ENCODE measurements around the gene TOMM34.

Gene TOMM34

DNA sequence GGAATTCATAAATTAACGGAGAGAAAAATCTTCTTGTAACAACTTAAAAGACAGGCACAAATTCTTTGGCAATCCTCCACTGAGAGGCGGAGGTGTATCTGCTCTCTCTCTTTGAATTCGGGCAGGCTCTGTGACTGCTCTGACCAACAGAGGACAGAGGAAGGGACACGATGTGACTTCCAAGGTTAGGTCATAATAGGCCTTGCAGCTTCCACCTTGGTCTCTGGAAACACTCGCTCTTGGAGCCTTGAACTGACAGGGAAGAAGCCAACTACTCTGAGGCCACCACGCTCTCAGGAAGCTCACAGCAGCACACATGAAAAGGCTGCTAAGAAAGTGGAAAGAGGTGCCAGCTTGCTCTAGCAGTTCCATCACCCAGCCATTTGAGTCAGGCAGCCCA lies 14.9 kb downstream of the TOMM34 start:
- no peak overlapping the region for H3K27ac ChIP-seq
- no peak for TF ChIP-seq CTCF (IDR thresholded peaks at IDR 0.05)
- DNase-seq (ENCODE audit: low spot score): no peak
- H3K4me3 ChIP-seq: no peak overlapping the region

DNA sequence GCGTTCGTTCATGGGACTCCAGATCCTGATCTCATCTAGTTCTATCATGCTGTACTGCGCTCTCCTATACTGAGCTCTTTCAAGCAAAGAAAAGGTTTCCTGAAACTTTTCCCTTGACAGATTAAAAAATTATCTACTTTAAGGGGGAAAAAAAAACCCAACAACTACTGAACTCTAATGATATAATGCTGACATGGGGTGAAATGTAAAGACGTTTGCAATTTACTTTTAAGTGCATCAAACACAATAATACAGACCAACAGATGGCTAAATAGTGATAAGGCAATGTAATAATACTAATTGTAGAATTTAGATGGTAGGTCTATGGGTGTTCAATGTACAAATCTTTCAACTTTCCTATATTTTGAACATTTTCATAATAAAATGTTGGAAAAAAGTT lies 16.4 kb downstream of the TOMM34 start:
- no peak for TF ChIP-seq CTCF (IDR thresholded peaks at IDR 0.05)
- no peak for DNase-seq (ENCODE audit: low spot score)
- no peak overlapping the region for H3K27ac ChIP-seq

DNA sequence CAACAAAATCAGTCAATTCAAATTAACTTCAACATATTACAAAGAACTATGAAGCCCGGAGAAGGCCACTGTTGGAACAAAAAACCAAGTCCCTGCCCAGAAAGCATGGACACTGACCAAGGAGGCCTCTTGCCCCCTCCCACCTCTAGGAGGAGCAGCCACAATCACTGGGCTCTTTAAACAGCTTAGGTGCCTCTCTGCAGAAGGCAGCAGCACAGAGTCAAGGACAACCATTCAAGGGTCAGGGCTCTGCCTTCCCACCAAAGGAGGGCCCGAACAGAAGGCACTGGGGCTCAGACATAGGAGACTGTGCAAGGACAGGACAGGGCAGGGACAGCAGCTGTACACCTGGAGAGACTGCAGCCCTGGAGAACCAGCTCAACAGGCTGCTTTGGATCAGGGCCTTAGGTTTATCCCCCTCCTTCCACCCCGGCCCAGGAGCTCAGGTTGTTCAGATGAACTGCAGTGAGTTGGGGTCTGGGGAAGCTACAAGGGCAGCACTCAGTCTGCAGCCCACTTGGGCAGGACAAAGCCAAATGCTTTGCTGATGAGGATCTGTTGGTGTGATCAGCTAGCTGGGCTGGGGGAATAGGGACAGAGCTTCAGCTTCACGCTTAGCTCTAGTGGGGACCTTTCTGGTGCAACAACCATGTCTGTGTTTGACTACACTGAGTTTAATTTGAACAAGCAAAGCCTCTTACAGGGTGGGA lies 17.8 kb downstream of the TOMM34 start:
- TF ChIP-seq CTCF (IDR thresholded peaks at IDR 0.05): no peak
- DNase-seq (ENCODE audit: low spot score): no peak
- Histone ChIP-seq H3K4me3 (no peak overlapping the region), H3K27ac (no peak overlapping the region)

More for the DNA sequence above, 16.4 kb downstream of the TOMM34 start:
- no peak overlapping the region for H3K4me3 ChIP-seq

GRCh38 chr20:44941120-44941691 lies 19.0 kb downstream of the TOMM34 start:
- no peak for TF ChIP-seq CTCF (IDR thresholded peaks at IDR 0.05)
- H3K4me3 ChIP-seq: no peak overlapping the region
- no peak for DNase-seq (ENCODE audit: low spot score)
- no peak overlapping the region for H3K27ac ChIP-seq

- peak overlapping the region in 1 of 2 donors; percentile 9 for H3K27ac ChIP-seq
- DNase-seq (ENCODE audit: low spot score): no peak
- no peak overlapping the region for H3K4me3 ChIP-seq
- TF ChIP-seq CTCF (IDR thresholded peaks at IDR 0.05): no peak
Measured at GRCh38 chr20:44938637-44939036, 21.6 kb downstream of the TOMM34 start.

DNA sequence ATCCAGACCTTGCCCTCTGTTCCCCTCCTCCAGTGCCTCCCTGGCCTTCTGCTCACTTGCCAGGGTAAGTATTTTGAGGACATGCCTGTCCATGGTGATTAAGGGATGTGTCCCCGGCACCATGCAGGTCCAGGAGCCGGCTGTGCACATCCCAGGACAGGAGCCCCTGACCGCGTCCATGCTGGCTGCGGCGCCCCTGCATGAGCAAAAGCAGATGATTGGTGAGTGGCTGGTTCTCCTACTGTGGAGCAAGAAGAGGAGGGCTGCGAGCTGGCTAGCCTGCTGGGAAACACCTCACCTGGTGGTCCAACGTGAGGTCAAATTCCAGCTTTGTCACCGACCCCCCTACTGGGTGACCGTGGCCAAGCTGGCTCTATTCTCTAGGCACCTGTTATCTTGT lies 23.7 kb downstream of the TOMM34 start:
- no peak for TF ChIP-seq CTCF (IDR thresholded peaks at IDR 0.05)
- no peak for DNase-seq (ENCODE audit: low spot score)
- Histone ChIP-seq H3K27ac (no peak overlapping the region), H3K4me3 (no peak overlapping the region)

- no peak overlapping the region for H3K4me3 ChIP-seq
- TF ChIP-seq CTCF (IDR thresholded peaks at IDR 0.05): no peak
- no peak for DNase-seq (ENCODE audit: low spot score)
- no peak overlapping the region for H3K27ac ChIP-seq
Measured at GRCh38 chr20:44932916-44933315, 27.3 kb downstream of the TOMM34 start.
